GM19238 (cell line): ENCODE measurements around the gene LRP5.
"Not testable (repeated sequence)": the region's sequence is repeated elsewhere in the genome, so short reads cannot be mapped to it uniquely, and the experiment has no call there.

Source experiments
- DNase-seq: peaks from one replicate; pipeline ENCODE4 v3.0.0; 2011; ENCODE audit warnings: low spot score; ENCODE audit not compliant: insufficient read length

LRP5 gene

GRCh38 chr11:68439355-68440065 is 127.1 kb downstream of the LRP5 start:
- no peak for DNase-seq

GRCh38 chr11:68440224-68440623 is 127.8 kb downstream of the LRP5 start:
- no peak for DNase-seq

- no peak for DNase-seq
These were observed 129.3 kb downstream of the LRP5 start for GRCh38 chr11:68441466-68442230.

GRCh38 chr11:68442433-68442832 is 130.0 kb downstream of the LRP5 start:
- DNase-seq: no peak

- no peak for DNase-seq
These were observed 132.2 kb downstream of the LRP5 start for GRCh38 chr11:68444566-68444965.

- DNase-seq: no peak
These were observed 133.2 kb downstream of the LRP5 start for GRCh38 chr11:68445531-68446035.

GRCh38 chr11:68446046-68446725 is 133.8 kb downstream of the LRP5 start:
- DNase-seq: no peak

GRCh38 chr11:68447015-68447801 is 134.8 kb downstream of the LRP5 start:
- peak; percentile 88 for DNase-seq

GRCh38 chr11:68447914-68448313 is 135.5 kb downstream of the LRP5 start:
- DNase-seq: not testable (repeated sequence)

- no peak for DNase-seq
These were observed 136.2 kb downstream of the LRP5 start for GRCh38 chr11:68448604-68449011.

- DNase-seq: no peak
These were observed 137.6 kb downstream of the LRP5 start for GRCh38 chr11:68449951-68450350.

- no peak for DNase-seq
These were observed 138.3 kb downstream of the LRP5 start for GRCh38 chr11:68450711-68451110.

GRCh38 chr11:68454767-68455166 is 142.4 kb downstream of the LRP5 start:
- no peak for DNase-seq

GRCh38 chr11:68455485-68455884 is 143.1 kb downstream of the LRP5 start:
- no peak for DNase-seq

GRCh38 chr11:68457216-68457897 is 145.0 kb downstream of the LRP5 start:
- no peak for DNase-seq

GRCh38 chr11:68457898-68458249 is 145.5 kb downstream of the LRP5 start:
- DNase-seq: no peak

GRCh38 chr11:68458340-68458739 is 145.9 kb downstream of the LRP5 start:
- not testable (repeated sequence) for DNase-seq

- DNase-seq: peak; percentile 98
These were observed 147.7 kb downstream of the LRP5 start for GRCh38 chr11:68459886-68460740.

- no peak for DNase-seq
These were observed 148.6 kb downstream of the LRP5 start, which contains the start of gene PPP6R3 for GRCh38 chr11:68460741-68461574. Gene PPP6R3 (plus strand): TSS chr11:68460752. CDS start chr11:68537665, 76,913 bp downstream.
